PC-3 (cell line): Measurements from ENCODE around the gene TANGO2. TPM values are rescaled to one million over a fixed set of nuclear protein-coding genes. Genes with fewer than 3 reads are reported as not detected.

Experiments used
- ATAC-seq: fragments of 200-7000 bp; cut with Tn5 transposase; 2 replicates; pipeline ENCODE4 v1.9.1; 2020; ENCODE audit warnings: mild to moderate bottlenecking, moderate library complexity
- BruUV-seq: library from RNA; stranded (reverse); fragments of 400-500 nt; replicated peaks from 2 replicates; lab custom pipeline; 2021; lab: Mats Ljungman, UMichigan
- CTCF ChIA-PET: fragments of 300-600 bp; sonication (Branson Sonifier 250); formaldehyde crosslinking; loops from one replicate; lab custom pipeline; 2022; ENCODE audit warnings: antibody characterized with exemption; lab: Charles Lee
- POLR2A ChIA-PET: fragments of 300-600 bp; sonication (Branson Sonifier 250); formaldehyde crosslinking; loops from one replicate; lab custom pipeline; 2022; ENCODE audit warnings: antibody characterized with exemption; ENCODE audit not compliant: unreplicated experiment; lab: Charles Lee
- DNase-seq: peaks from one replicate; pipeline ENCODE4 v3.0.0-alpha.2; 2015
- H2AFZ ChIP-seq: fragments of 300-600 bp; sonication (generic); 2 replicates; pipeline ENCODE4 v1.6.0; 2016; ENCODE audit warnings: antibody characterized with exemption, low read length
- H3F3A ChIP-seq: fragments of 300-600 bp; sonication (generic); one replicate; pipeline ENCODE4 v1.6.0; 2017; ENCODE audit warnings: antibody characterized with exemption, low read length, control low read depth, mild to moderate bottlenecking; ENCODE audit not compliant: unreplicated experiment
- H3K27ac ChIP-seq: fragments of 300-600 bp; sonication (generic); 2 replicates; pipeline ENCODE4 v1.5.1; 2016; ENCODE audit warnings: mild to moderate bottlenecking, low read length
- H3K27me3 ChIP-seq: fragments of 300-600 bp; sonication (generic); 2 replicates; pipeline ENCODE4 v1.6.1; 2016; ENCODE audit warnings: low read length, mixed read lengths
- H3K36me3 ChIP-seq: fragments of 300-600 bp; sonication (generic); 2 replicates; pipeline ENCODE4 v1.6.1; 2016; ENCODE audit warnings: low read depth, mixed run types, low read length, mixed read lengths
- H3K4me1 ChIP-seq: fragments of 300-600 bp; sonication (generic); 2 replicates; pipeline ENCODE4 v1.5.1; 2016; ENCODE audit warnings: low read length; ENCODE audit not compliant: insufficient read depth
- H3K4me2 ChIP-seq: fragments of 300-600 bp; sonication (generic); 2 replicates; pipeline ENCODE4 v1.6.0; 2016; ENCODE audit warnings: low read length
- H3K4me3 ChIP-seq: fragments of 300-600 bp; sonication (generic); 2 replicates; pipeline ENCODE4 v1.5.1; 2016; ENCODE audit warnings: mild to moderate bottlenecking, low read length, mixed read lengths
- H3K79me2 ChIP-seq: fragments of 300-600 bp; sonication (generic); 2 replicates; pipeline ENCODE4 v1.6.1; 2017; ENCODE audit warnings: low read length, mixed read lengths
- H3K9ac ChIP-seq: fragments of 300-600 bp; sonication (generic); 2 replicates; pipeline ENCODE4 v1.6.0; 2016; ENCODE audit warnings: mild to moderate bottlenecking, low read length
- H3K9me2 ChIP-seq: fragments of 300-600 bp; sonication (generic); replicated peaks from 2 replicates; pipeline ENCODE4 v1.6.1; 2016; ENCODE audit warnings: mixed run types, low read length, mixed read lengths
- H3K9me3 ChIP-seq: fragments of 300-600 bp; sonication (generic); 2 replicates; pipeline ENCODE4 v1.6.1; 2016; ENCODE audit warnings: low read length, mixed read lengths
- H4K20me1 ChIP-seq: fragments of 300-600 bp; sonication (generic); 2 replicates; pipeline ENCODE4 v1.6.1; 2016; ENCODE audit warnings: low read length, mixed read lengths
- CTCF ChIP-seq: fragments of 300-600 bp; sonication (generic); conservative IDR thresholded peaks from 2 replicates; pipeline ENCODE4 v1.5.1; 2017; ENCODE audit warnings: antibody characterized with exemption, low read depth, mild to moderate bottlenecking, low read length
- EZH2 ChIP-seq: fragments of 300-600 bp; sonication (generic); IDR thresholded peaks from one replicate; pipeline ENCODE4 v1.6.1; 2017; ENCODE audit warnings: antibody characterized with exemption, mild to moderate bottlenecking, low read length; ENCODE audit not compliant: unreplicated experiment
- EZH2phosphoT487 ChIP-seq: fragments of 300-600 bp; sonication (generic); IDR thresholded peaks from 2 replicates; pipeline ENCODE4 v1.6.1; 2018; ENCODE audit warnings: mild to moderate bottlenecking, antibody characterized with exemption, low read length, borderline replicate concordance
- intact Hi-C: fragments of 100-400 bp; cut with micrococcal nuclease; formaldehyde crosslinking; loops from 2 replicates; pipeline ENCODE4 v1.9.0; 2023
- total RNA-seq: library from RNA; depleted of rRNA; stranded (reverse); fragments of >200 nt; gene quantifications from 2 replicates; pipeline ENCODE4 v1.2.3, GENCODE V29; 2014

Gene TANGO2
- total RNA-seq, 1 experiment from 2014 or later = 23.5 TPM

- H3K9me3 ChIP-seq = no peaks in the 10 kb centered on the region
- H3K9me2 ChIP-seq = no peaks in the 10 kb centered on the region
- BruUV-seq = no TSS peak
- no peaks in the 10 kb centered on the region for H3K79me2 ChIP-seq
- CTCF ChIA-PET = no interaction called here
- H3K4me1 ChIP-seq = no peaks in the 10 kb centered on the region
- H2AFZ ChIP-seq = no peak overlapping the region
- DNase-seq (no peak), ATAC-seq (no peak)
- POLR2A ChIA-PET = no interaction called here
- H3K4me2 ChIP-seq = no peak overlapping the region
- intact Hi-C loops = no loop called here
- H3F3A ChIP-seq = no peaks in the 10 kb centered on the region
- TF ChIP-seq EZH2 = no peak
- TF ChIP-seq CTCF = no peak
- TF ChIP-seq EZH2phosphoT487 = no peak
- no peak overlapping the region for H3K27ac ChIP-seq
- no peak overlapping the region for H3K9ac ChIP-seq
- H4K20me1 ChIP-seq = no peaks in the 10 kb centered on the region
- no peaks in the 10 kb centered on the region for H3K27me3 ChIP-seq
- no peak overlapping the region for H3K4me3 ChIP-seq
- H3K36me3 ChIP-seq = no peaks in the 10 kb centered on the region
Observed at GRCh38 chr22:19991645-19992451, 29.1 kb upstream of the TANGO2 start.

- H4K20me1 ChIP-seq = no peaks in the 10 kb centered on the region
- DNase-seq (no peak), ATAC-seq (no peak)
- no peaks in the 10 kb centered on the region for H3K36me3 ChIP-seq
- TF ChIP-seq EZH2phosphoT487 (no peak), EZH2 (no peak), CTCF (no peak)
- no peaks in the 10 kb centered on the region for H3K9me2 ChIP-seq
- no peak overlapping the region for H3K9ac ChIP-seq
- no peaks in the 10 kb centered on the region for H3F3A ChIP-seq
- ChIA-PET POLR2A (no interaction called here), CTCF (no interaction called here)
- BruUV-seq = no TSS peak
- intact Hi-C loops = no loop called here
- no peak overlapping the region for H3K4me3 ChIP-seq
- H3K9me3 ChIP-seq = no peaks in the 10 kb centered on the region
- H3K4me1 ChIP-seq = no peaks in the 10 kb centered on the region
- no peak overlapping the region for H3K27ac ChIP-seq
- no peaks in the 10 kb centered on the region for H3K27me3 ChIP-seq
- H3K79me2 ChIP-seq = no peaks in the 10 kb centered on the region
- no peak overlapping the region for H3K4me2 ChIP-seq
- H2AFZ ChIP-seq = no peak overlapping the region
Observed at GRCh38 chr22:19992481-19992911, 28.4 kb upstream of the TANGO2 start.

- H3K4me2 ChIP-seq = no peak overlapping the region
- no peak for TF ChIP-seq EZH2phosphoT487
- no peak for TF ChIP-seq EZH2
- no peak for TF ChIP-seq CTCF
- no peak overlapping the region for H3K9ac ChIP-seq
- no peaks in the 10 kb centered on the region for H3K9me2 ChIP-seq
- ChIA-PET CTCF (no interaction called here), POLR2A (no interaction called here)
- no peaks in the 10 kb centered on the region for H3K36me3 ChIP-seq
- no peaks in the 10 kb centered on the region for H3K27me3 ChIP-seq
- no peak overlapping the region for H3K27ac ChIP-seq
- no peaks in the 10 kb centered on the region for H3F3A ChIP-seq
- BruUV-seq = no TSS peak
- intact Hi-C loops = no loop called here
- no peak overlapping the region for H2AFZ ChIP-seq
- no peaks in the 10 kb centered on the region for H3K9me3 ChIP-seq
- H4K20me1 ChIP-seq = no peaks in the 10 kb centered on the region
- DNase-seq = no peak
- H3K79me2 ChIP-seq = no peaks in the 10 kb centered on the region
- ATAC-seq = no peak
- no peaks in the 10 kb centered on the region for H3K4me1 ChIP-seq
- no peak overlapping the region for H3K4me3 ChIP-seq
Observed at GRCh38 chr22:19992921-19993355, 28.0 kb upstream of the TANGO2 start.
